GM12878 (cell line): ENCODE data around the gene C21orf58. TPM values are rescaled to one million over a fixed set of nuclear protein-coding genes. Genes with fewer than 3 reads are reported as not detected.
A peak's percentile ranks its signal among the peaks of the same experiment; 100 is the strongest.

ENCODE experiments used
- BACH1 ChIP-seq: fragments of 450-650 bp; IDR thresholded peaks from 2 replicates; pipeline ENCODE4 v1.6.1; 2017; ENCODE audit warnings: mild to moderate bottlenecking, borderline replicate concordance
- E4F1 ChIP-seq: fragments of 450-650 bp; IDR thresholded peaks from 2 replicates; pipeline ENCODE4 v1.6.1; 2018; ENCODE audit warnings: borderline replicate concordance, mild to moderate bottlenecking; ENCODE audit not compliant: partially characterized antibody
- EGR1 ChIP-seq, 2 experiments: IDR thresholded peaks; 1 replicate in 1 of 2; 2 replicates in 1 of 2; pipeline ENCODE4 v1.6.1; 2011 to 2012; ENCODE audit warnings: low read depth in 2 of 2, low read length in 2 of 2, borderline replicate concordance in 1 of 2, mild to moderate bottlenecking in 1 of 2, moderate library complexity in 1 of 2
- MEF2A ChIP-seq: IDR thresholded peaks from 2 replicates; pipeline ENCODE4 v1.6.1; 2011; ENCODE audit warnings: low read depth, mild to moderate bottlenecking, low read length, moderate library complexity; ENCODE audit not compliant: insufficient read depth
- MLLT1 ChIP-seq: fragments of 450-650 bp; IDR thresholded peaks from 2 replicates; pipeline ENCODE4 v1.6.1; 2016; ENCODE audit warnings: mild to moderate bottlenecking
- NFYB ChIP-seq: IDR thresholded peaks from 2 replicates; pipeline ENCODE4 v1.6.1; 2011; ENCODE audit warnings: low read depth, mild to moderate bottlenecking, low read length, improper control_type of control experiment, moderate library complexity; ENCODE audit not compliant: insufficient read depth
- PBX3 ChIP-seq: IDR thresholded peaks from 2 replicates; pipeline ENCODE4 v1.6.1; 2011; ENCODE audit warnings: mild to moderate bottlenecking, low read depth, low read length, moderate library complexity; ENCODE audit not compliant: insufficient replicate concordance
- POLR2AphosphoS2 ChIP-seq: IDR thresholded peaks from 2 replicates; pipeline ENCODE4 v1.6.1; 2011; ENCODE audit warnings: low read depth, mild to moderate bottlenecking, low read length, improper control_type of control experiment, moderate library complexity
- PRDM15 ChIP-seq: fragments of 450-650 bp; formaldehyde crosslinking; IDR thresholded peaks from 2 replicates; pipeline ENCODE4 v1.4.0; 2020; ENCODE audit warnings: mild to moderate bottlenecking, moderate library complexity
- RUNX3 ChIP-seq: IDR thresholded peaks from 2 replicates; pipeline ENCODE4 v1.6.1; 2012; ENCODE audit warnings: low read length, inconsistent platforms
- TCF3 ChIP-seq: IDR thresholded peaks from 2 replicates; pipeline ENCODE4 v1.6.1; 2012; ENCODE audit warnings: low read depth, mild to moderate bottlenecking, low read length, borderline replicate concordance; ENCODE audit not compliant: insufficient read depth
- YY1 ChIP-seq: IDR thresholded peaks from 2 replicates; pipeline ENCODE4 v1.6.1; 2011; ENCODE audit warnings: low read depth, mild to moderate bottlenecking, low read length
- polyA plus RNA-seq, 11 experiments: library from polyadenylated mRNA; depleted of rRNA in 4 of 11; unstranded in 6 of 11; stranded (reverse) in 5 of 11; fragments of >200 nt; fragmentation: Nextera tagmentation in 4 of 11; fragmentation: Illumina TruSeq in 1 of 11; extraction: Ambion mirVana in 4 of 11; extraction: Trizol in 1 of 11; gene quantifications; 1 replicate in 1 of 11; 2 replicates in 10 of 11; pipeline versions ENCODE4 v1.2.1 to v1.2.3, GENCODE V29; 2011 to 2016; ENCODE audit warnings: inconsistent platforms in 2 of 11, missing spikeins in 2 of 11, low read depth in 1 of 11
- total RNA-seq, 4 experiments: library from RNA; depleted of rRNA in 3 of 4; stranded (reverse); fragments of >200 nt in 3 of 4; fragmentation: Illumina TruSeq in 1 of 4; extraction: Trizol in 1 of 4; gene quantifications; 2 replicates each; pipeline versions ENCODE4 v1.2.1 to v1.2.3, GENCODE V29; 2013 to 2021
- TF ChIP-seq, protein P1 (sequence below): fragments of 450-650 bp; IDR thresholded peaks from 2 replicates; pipeline ENCODE4 v1.6.1; 2017; ENCODE audit warnings: antibody characterized with exemption, mild to moderate bottlenecking, moderate library complexity
- TF ChIP-seq, protein P2 (sequence below): IDR thresholded peaks from 2 replicates; pipeline ENCODE4 v1.6.1; 2012; ENCODE audit warnings: low read length, inconsistent platforms

The C21orf58 gene
- total and polyA plus RNA-seq, 10 of the 15 experiments (the other 5 are each of a cell fraction or from before 2014, with no cell fraction given) = 1.1 to 22.3 (median 11.8) TPM

- TF ChIP-seq, protein P1, sequence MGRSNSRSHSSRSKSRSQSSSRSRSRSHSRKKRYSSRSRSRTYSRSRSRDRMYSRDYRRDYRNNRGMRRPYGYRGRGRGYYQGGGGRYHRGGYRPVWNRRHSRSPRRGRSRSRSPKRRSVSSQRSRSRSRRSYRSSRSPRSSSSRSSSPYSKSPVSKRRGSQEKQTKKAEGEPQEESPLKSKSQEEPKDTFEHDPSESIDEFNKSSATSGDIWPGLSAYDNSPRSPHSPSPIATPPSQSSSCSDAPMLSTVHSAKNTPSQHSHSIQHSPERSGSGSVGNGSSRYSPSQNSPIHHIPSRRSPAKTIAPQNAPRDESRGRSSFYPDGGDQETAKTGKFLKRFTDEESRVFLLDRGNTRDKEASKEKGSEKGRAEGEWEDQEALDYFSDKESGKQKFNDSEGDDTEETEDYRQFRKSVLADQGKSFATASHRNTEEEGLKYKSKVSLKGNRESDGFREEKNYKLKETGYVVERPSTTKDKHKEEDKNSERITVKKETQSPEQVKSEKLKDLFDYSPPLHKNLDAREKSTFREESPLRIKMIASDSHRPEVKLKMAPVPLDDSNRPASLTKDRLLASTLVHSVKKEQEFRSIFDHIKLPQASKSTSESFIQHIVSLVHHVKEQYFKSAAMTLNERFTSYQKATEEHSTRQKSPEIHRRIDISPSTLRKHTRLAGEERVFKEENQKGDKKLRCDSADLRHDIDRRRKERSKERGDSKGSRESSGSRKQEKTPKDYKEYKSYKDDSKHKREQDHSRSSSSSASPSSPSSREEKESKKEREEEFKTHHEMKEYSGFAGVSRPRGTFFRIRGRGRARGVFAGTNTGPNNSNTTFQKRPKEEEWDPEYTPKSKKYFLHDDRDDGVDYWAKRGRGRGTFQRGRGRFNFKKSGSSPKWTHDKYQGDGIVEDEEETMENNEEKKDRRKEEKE = no peak
- TF ChIP-seq MLLT1 = peak; percentile 60; the same call in 1 of the 2 replicates
- no peak for TF ChIP-seq E4F1
- TF ChIP-seq PRDM15 (CRISPR knock-in tag) = no peak
- peak; percentile 94 for TF ChIP-seq BACH1
- TF ChIP-seq RUNX3 = no peak
- no peak for TF ChIP-seq EGR1 (IDR thresholded peaks at IDR 0.05; ENCODE audit: borderline replicate concordance in 1 of 2, low read depth in 2 of 2, low read length in 2 of 2)
- TF ChIP-seq POLR2AphosphoS2 = no peak
- TF ChIP-seq, protein P2, sequence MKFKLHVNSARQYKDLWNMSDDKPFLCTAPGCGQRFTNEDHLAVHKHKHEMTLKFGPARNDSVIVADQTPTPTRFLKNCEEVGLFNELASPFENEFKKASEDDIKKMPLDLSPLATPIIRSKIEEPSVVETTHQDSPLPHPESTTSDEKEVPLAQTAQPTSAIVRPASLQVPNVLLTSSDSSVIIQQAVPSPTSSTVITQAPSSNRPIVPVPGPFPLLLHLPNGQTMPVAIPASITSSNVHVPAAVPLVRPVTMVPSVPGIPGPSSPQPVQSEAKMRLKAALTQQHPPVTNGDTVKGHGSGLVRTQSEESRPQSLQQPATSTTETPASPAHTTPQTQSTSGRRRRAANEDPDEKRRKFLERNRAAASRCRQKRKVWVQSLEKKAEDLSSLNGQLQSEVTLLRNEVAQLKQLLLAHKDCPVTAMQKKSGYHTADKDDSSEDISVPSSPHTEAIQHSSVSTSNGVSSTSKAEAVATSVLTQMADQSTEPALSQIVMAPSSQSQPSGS = peak; percentile 69
- TF ChIP-seq YY1 = peak; percentile 68; the same call in 1 of the 2 replicates
- no peak for TF ChIP-seq PBX3
- no peak for TF ChIP-seq TCF3
- no peak for TF ChIP-seq NFYB
- TF ChIP-seq MEF2A = no peak
These were observed 70.0 kb downstream of the C21orf58 start (continued) for GRCh38 chr21:46253610-46254124.
